B cell (primary cell): ENCODE results near the gene ATAD1. TPM values are rescaled to one million over a fixed set of nuclear protein-coding genes. Genes with fewer than 3 reads are reported as not detected.

Source experiments
- ATAC-seq: fragments of 200-7000 bp; cut with Tn5 transposase; one replicate; pipeline ENCODE4 v1.10.0; 2021; ENCODE audit warnings: low read depth, mild to moderate bottlenecking, moderate number of reproducible peaks, moderate library complexity
- CTCF ChIA-PET: fragments of 350-600 bp; sonication (Branson Sonifier 250); formaldehyde crosslinking; loops from one replicate; lab custom pipeline; 2021; ENCODE audit warnings: antibody characterized with exemption, inconsistent platforms; lab: Charles Lee
- POLR2A ChIA-PET: fragments of 350-600 bp; sonication (Branson Sonifier 250); formaldehyde crosslinking; loops from one replicate; lab custom pipeline; 2021; ENCODE audit warnings: antibody characterized with exemption; lab: Charles Lee
- DNase-seq: peaks from one replicate; pipeline ENCODE4 v3.0.0; 2013
- H2AFZ ChIP-seq: 2 replicates; pipeline ENCODE4 v1.6.1; 2012; ENCODE audit warnings: mild to moderate bottlenecking, low read depth, low read length; ENCODE audit not compliant: insufficient read depth, poor library complexity, severe bottlenecking
- H3K27ac ChIP-seq, 2 donors: 1 replicate in 1 of 2; 2 replicates in 1 of 2; pipeline ENCODE4 v1.5.1; 2012 to 2013; ENCODE audit warnings: low read length in 2 of 2, mild to moderate bottlenecking in 2 of 2, moderate library complexity in 1 of 2
- H3K27me3 ChIP-seq, 4 experiments: fragments of 200-600 bp in 1 of 4; sonication (generic) in 1 of 4; replicated peaks in 1 of 4; 1 replicate in 2 of 4; 2 replicates in 2 of 4; pipeline versions ENCODE4 v1.6.1 to v1.7.0; 2013 to 2016; ENCODE audit warnings: low read length in 3 of 4, mild to moderate bottlenecking in 2 of 4, mixed read lengths in 1 of 4, moderate library complexity in 1 of 4; ENCODE audit not compliant: insufficient read depth in 4 of 4, control insufficient read depth in 3 of 4; ENCODE audit errors: control extremely low read depth in 1 of 4
- H3K36me3 ChIP-seq, 2 experiments: replicated peaks in 1 of 2; 1 replicate in 1 of 2; 2 replicates in 1 of 2; pipeline versions ENCODE4 v1.6.1 to v1.7.1; 2013; ENCODE audit warnings: low read length in 1 of 2; ENCODE audit not compliant: insufficient read depth in 2 of 2, control insufficient read depth in 1 of 2; ENCODE audit errors: control extremely low read depth in 1 of 2, extremely low read depth in 1 of 2
- H3K4me1 ChIP-seq, 2 donors: fragments of 200-600 bp in 1 of 2; sonication (generic) in 1 of 2; 1 replicate in 1 of 2; 2 replicates in 1 of 2; pipeline versions ENCODE4 v1.5.1 to v1.6.1; 2013 to 2017; ENCODE audit warnings: low read length in 2 of 2; ENCODE audit not compliant: control insufficient read depth in 2 of 2, insufficient read depth in 2 of 2
- H3K4me2 ChIP-seq: replicated peaks from 2 replicates; pipeline ENCODE3; 2012; ENCODE audit warnings: mild to moderate bottlenecking, low read depth, low read length; ENCODE audit not compliant: poor library complexity, severe bottlenecking
- H3K4me3 ChIP-seq, 5 experiments: fragments of 200-600 bp in 1 of 5; sonication (generic) in 1 of 5; 1 replicate in 3 of 5; 2 replicates in 2 of 5; pipeline versions ENCODE4 v1.5.1 to v1.7.0; 2011 to 2016; ENCODE audit warnings: low read length in 4 of 5, mild to moderate bottlenecking in 4 of 5, low read depth in 2 of 5, control low read depth in 1 of 5, moderate library complexity in 1 of 5; ENCODE audit not compliant: insufficient read depth in 1 of 5; ENCODE audit errors: control extremely low read depth in 1 of 5, extremely low read depth in 1 of 5
- H3K79me2 ChIP-seq: fragments of 200-600 bp; sonication (generic); one replicate; pipeline ENCODE4 v1.6.0; 2016; ENCODE audit warnings: low read length; ENCODE audit not compliant: control insufficient read depth, insufficient read depth
- H3K9ac ChIP-seq: fragments of 200-600 bp; sonication (generic); 2 replicates; pipeline ENCODE4 v1.6.1; 2017; ENCODE audit warnings: mild to moderate bottlenecking, low read length, moderate library complexity
- H3K9me3 ChIP-seq, 3 donors: one replicate each; pipeline versions ENCODE4 v1.6.1 to v1.7.1; 2013; ENCODE audit warnings: low read length in 2 of 3; ENCODE audit not compliant: control insufficient read depth in 2 of 3, insufficient read depth in 1 of 3; ENCODE audit errors: control extremely low read depth in 1 of 3
- H4K20me1 ChIP-seq: 2 replicates; pipeline ENCODE4 v1.6.0; 2012; ENCODE audit warnings: mild to moderate bottlenecking, low read length; ENCODE audit not compliant: insufficient read depth, control insufficient read depth, poor library complexity, severe bottlenecking
- H3K27ac Mint-ChIP-seq: one replicate; pipeline ENCODE4 v1.8.0; 2021; ENCODE audit warnings: mixed read lengths
- H3K27me3 Mint-ChIP-seq: one replicate; pipeline ENCODE4 v1.8.0; 2021; ENCODE audit warnings: mixed read lengths
- H3K4me1 Mint-ChIP-seq: one replicate; pipeline ENCODE4 v1.8.0; 2021; ENCODE audit warnings: mixed read lengths
- H3K4me3 Mint-ChIP-seq: one replicate; pipeline ENCODE4 v1.8.0; 2021; ENCODE audit warnings: mixed read lengths
- H3K9me3 Mint-ChIP-seq: one replicate; pipeline ENCODE4 v1.8.0; 2022; ENCODE audit warnings: mixed read lengths; ENCODE audit not compliant: insufficient read depth
- EZH2 ChIP-seq: IDR thresholded peaks from 2 replicates; pipeline ENCODE4 v1.6.1; 2012; ENCODE audit warnings: borderline replicate concordance, low read depth, mild to moderate bottlenecking, moderate library complexity, low read length; ENCODE audit not compliant: insufficient read depth, poor library complexity, severe bottlenecking
- WGBS: methylation state at CpG from one replicate; pipeline ENCODE4 v1.1.5; 2013; ENCODE audit warnings: missing lambda C conversion rate; ENCODE audit not compliant: insufficient coverage; 5-methylcytosine and 5-hydroxymethylcytosine counted together
- intact Hi-C: fragments of 100-400 bp; cut with micrococcal nuclease; formaldehyde crosslinking; loops from one replicate; pipeline ENCODE4 v1.10.0; 2022
- polyA plus RNA-seq: library from polyadenylated mRNA; depleted of rRNA; stranded (reverse); fragments of >200 nt; gene quantifications from 2 replicates; pipeline ENCODE4 v1.2.3, GENCODE V29; 2012
- total RNA-seq, 2 donors: library from RNA; stranded (reverse); fragments of 120-200 nt in 1 of 2; gene quantifications; 1 replicate in 1 of 2; 2 replicates in 1 of 2; pipeline versions ENCODE4 v1.2.3 to v1.2.4, GENCODE V29; 2013 to 2022
- TF ChIP-seq, protein P1 (sequence below): fragments of 200-600 bp; IDR thresholded peaks from one replicate; pipeline ENCODE4 v1.8.0; 2022; ENCODE audit warnings: antibody characterized with exemption, mild to moderate bottlenecking

The ATAD1 gene
- total and polyA plus RNA-seq, 2 donors (not counting 1 experiment from before 2014, with no cell fraction given), result 6.1 to 44.9 TPM

DNA sequence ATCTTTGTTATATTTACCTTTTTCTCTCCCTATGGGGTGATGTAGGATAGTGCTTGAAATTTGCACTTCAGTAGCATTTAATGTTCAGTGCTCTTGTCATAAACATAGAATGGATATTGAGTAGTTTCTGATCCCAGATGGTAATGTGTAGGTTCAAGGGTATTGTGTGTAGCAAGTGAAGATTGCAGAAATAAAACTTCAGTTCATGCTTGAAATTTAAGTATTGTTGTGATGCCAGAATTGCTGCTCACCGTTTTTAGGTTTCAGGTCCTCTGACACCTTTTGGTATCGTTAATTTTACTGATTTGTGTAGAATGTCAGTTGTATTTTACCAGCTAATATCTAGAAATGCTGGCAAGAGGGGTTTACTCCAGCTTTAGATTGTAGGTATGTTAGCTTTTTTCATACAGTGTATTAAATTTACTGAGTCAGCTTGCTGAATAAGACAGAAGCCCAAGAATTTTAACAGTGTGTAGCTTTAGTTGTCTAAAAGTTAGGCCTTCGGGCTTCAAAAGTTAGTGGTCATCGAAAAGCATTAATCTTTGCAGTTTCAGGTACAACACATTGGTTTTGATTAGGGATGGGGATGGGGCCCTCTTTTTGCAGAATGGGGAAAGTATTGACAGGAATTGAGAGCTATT, 47.3 kb upstream of the ATAD1 start:
- Mint-ChIP-seq H3K9me3 (no peaks in the 10 kb centered on the region), H3K4me1 (peaks cover 55% of the 10 kb centered on the region), H3K27me3 (no peaks in the 10 kb centered on the region), H3K27ac (peak overlapping the region; percentile 84), H3K4me3 (peak overlapping the region; percentile 98)
- POLR2A ChIA-PET, result no interaction called here
- Histone ChIP-seq H4K20me1 (no peaks in the 10 kb centered on the region), H3K79me2 (peaks cover 64% of the 10 kb centered on the region), H3K36me3 (no peaks in the 10 kb centered on the region), H3K27me3 (no peaks in the 10 kb centered on the region), H2AFZ (no peak overlapping the region), H3K4me2 (peak overlapping the region; percentile 85), H3K9me3 (no peaks in the 10 kb centered on the region), H3K4me1 (peaks cover 22 to 39% of the 10 kb centered on the region in 2 donors), H3K27ac (peak overlapping the region in 1 of 2 donors; percentile 84), H3K4me3 (peak overlapping the region; percentile 87 to 99 (median 99)), H3K9ac (peak overlapping the region; percentile 72)
- DNase-seq, result peak; percentile 17
- intact Hi-C loops, result loop anchor here (5.0 kb wide), 1 partner anchor 42 kb away; no protein-coding TSS in a partner anchor
- ATAC-seq, result no peak
- 0% methylated on average over 2 of the region's 4 CpGs for WGBS
- CTCF ChIA-PET, result interaction anchor here (0.9 to 11.5 kb wide), 4 partner anchors 8 to 687 kb away, joined by 3 to 241 read pairs (median 92); no protein-coding TSS in a partner anchor
- no peak for TF ChIP-seq EZH2
- TF ChIP-seq, protein P1, sequence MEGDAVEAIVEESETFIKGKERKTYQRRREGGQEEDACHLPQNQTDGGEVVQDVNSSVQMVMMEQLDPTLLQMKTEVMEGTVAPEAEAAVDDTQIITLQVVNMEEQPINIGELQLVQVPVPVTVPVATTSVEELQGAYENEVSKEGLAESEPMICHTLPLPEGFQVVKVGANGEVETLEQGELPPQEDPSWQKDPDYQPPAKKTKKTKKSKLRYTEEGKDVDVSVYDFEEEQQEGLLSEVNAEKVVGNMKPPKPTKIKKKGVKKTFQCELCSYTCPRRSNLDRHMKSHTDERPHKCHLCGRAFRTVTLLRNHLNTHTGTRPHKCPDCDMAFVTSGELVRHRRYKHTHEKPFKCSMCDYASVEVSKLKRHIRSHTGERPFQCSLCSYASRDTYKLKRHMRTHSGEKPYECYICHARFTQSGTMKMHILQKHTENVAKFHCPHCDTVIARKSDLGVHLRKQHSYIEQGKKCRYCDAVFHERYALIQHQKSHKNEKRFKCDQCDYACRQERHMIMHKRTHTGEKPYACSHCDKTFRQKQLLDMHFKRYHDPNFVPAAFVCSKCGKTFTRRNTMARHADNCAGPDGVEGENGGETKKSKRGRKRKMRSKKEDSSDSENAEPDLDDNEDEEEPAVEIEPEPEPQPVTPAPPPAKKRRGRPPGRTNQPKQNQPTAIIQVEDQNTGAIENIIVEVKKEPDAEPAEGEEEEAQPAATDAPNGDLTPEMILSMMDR, result no peak

DNA sequence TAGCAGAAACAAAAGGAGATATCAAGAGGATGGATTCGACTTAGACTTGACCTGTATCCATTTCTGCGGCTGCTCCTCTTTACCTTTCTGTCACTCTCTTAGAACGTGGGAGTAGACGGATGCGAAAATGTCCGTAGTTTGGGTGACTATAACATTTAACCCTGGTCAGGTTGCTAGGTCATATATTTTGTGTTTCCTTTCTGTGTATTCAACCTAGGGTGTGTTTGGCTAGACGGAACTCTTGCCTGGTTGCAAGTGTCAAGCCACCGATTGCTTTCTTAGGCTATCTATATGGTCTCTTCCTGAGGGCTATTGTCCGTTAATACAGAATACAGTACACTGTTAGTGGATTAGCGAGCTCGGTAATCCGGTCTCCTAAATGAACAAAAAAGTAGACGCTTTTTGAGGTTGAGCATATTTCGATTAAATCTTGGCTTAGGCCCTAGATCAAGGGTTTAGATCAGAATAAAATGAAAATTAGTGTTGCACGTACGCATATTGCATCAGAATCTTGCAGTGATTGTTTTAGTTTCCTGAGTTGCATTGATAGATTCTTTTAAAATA, 46.6 kb upstream of the ATAD1 start:
- Histone ChIP-seq H4K20me1 (no peaks in the 10 kb centered on the region), H3K4me2 (peak overlapping the region; percentile 85), H2AFZ (peak overlapping the region; percentile 89), H3K4me3 (peak overlapping the region; percentile 87 to 99 (median 99)), H3K27me3 (no peaks in the 10 kb centered on the region), H3K79me2 (peaks cover 57% of the 10 kb centered on the region), H3K9me3 (no peaks in the 10 kb centered on the region), H3K4me1 (peaks cover 25 to 35% of the 10 kb centered on the region in 2 donors), H3K27ac (peak overlapping the region; percentile 40 to 84), H3K36me3 (no peaks in the 10 kb centered on the region), H3K9ac (peak overlapping the region; percentile 72)
- intact Hi-C loops, result loop anchor here (1.0 to 5.0 kb wide), 6 partner anchors 43 to 1388 kb away; partner anchors contain the start of gene LIPA
- DNase-seq (no peak), ATAC-seq (no peak)
- no peaks in the 10 kb centered on the region for H3K27me3 Mint-ChIP-seq
- CTCF ChIA-PET, result interaction anchor here (0.9 to 11.5 kb wide), 3 partner anchors 65 to 524 kb away, joined by 3 to 241 read pairs (median 180); no protein-coding TSS in a partner anchor
- no peaks in the 10 kb centered on the region for H3K9me3 Mint-ChIP-seq
- 0% methylated on average over 9 of the region's 16 CpGs for WGBS
- peak overlapping the region; percentile 84 for H3K27ac Mint-ChIP-seq
- H3K4me3 Mint-ChIP-seq, result peak overlapping the region; percentile 98
- TF ChIP-seq EZH2, result no peak
- TF ChIP-seq, protein P1, result no peak
- peaks cover 54% of the 10 kb centered on the region for H3K4me1 Mint-ChIP-seq
- POLR2A ChIA-PET, result interaction anchor here (2.9 kb wide), 1 partner anchor 250 kb away, joined by 16 read pairs; no protein-coding TSS in a partner anchor
